Stomach (tissue), 9 donors: Measurements from ENCODE around the gene ROCK2. TPM values are rescaled to one million over a fixed set of nuclear protein-coding genes. Genes with fewer than 3 reads are reported as not detected.

ENCODE experiments used
- DNase-seq, 2 donors: peaks; one replicate each; pipeline versions ENCODE4 v3.0.0 to v3.0.0-alpha.2; 2013 to 2019
- H3K27ac ChIP-seq, 5 donors: fragments of 200-600 bp in 4 of 5; sonication (generic) in 4 of 5; one replicate each; pipeline ENCODE4 v1.5.1; 2013 to 2019; ENCODE audit warnings: mild to moderate bottlenecking in 1 of 5, moderate library complexity in 1 of 5
- H3K27me3 ChIP-seq, 3 donors: fragments of 200-600 bp; sonication (generic); one replicate each; pipeline ENCODE4 v1.5.1; 2017 to 2019; ENCODE audit warnings: mixed run types in 1 of 3
- H3K36me3 ChIP-seq, 4 donors: fragments of 200-600 bp; sonication (generic); 1 replicate in 3 of 4; 2 replicates in 1 of 4; pipeline ENCODE4 v1.5.1; 2016 to 2019
- H3K4me1 ChIP-seq, 4 donors: fragments of 200-600 bp; sonication (generic); one replicate each; pipeline ENCODE4 v1.5.1; 2016 to 2019
- H3K4me3 ChIP-seq, 4 donors: fragments of 200-600 bp; sonication (generic) in 3 of 4; one replicate each; pipeline ENCODE4 v1.5.1; 2016 to 2019; ENCODE audit warnings: mild to moderate bottlenecking in 1 of 4
- H3K9me3 ChIP-seq, 4 donors: fragments of 200-600 bp; sonication (generic); one replicate each; pipeline ENCODE4 v1.5.1; 2016 to 2019
- CTCF ChIP-seq, 7 experiments: fragments of 450-650 bp in 4 of 7; fragments of 200-600 bp in 3 of 7; sonication (generic) in 3 of 7; IDR thresholded peaks; one replicate each; pipeline ENCODE4 v1.5.1; 2016 to 2019; ENCODE audit warnings: antibody characterized with exemption in 7 of 7, control low read depth in 2 of 7, mild to moderate bottlenecking in 1 of 7
- EP300 ChIP-seq: sonication (generic); formaldehyde crosslinking; IDR thresholded peaks from one replicate; pipeline ENCODE4 v1.6.1; 2017; ENCODE audit warnings: antibody characterized with exemption
- POLR2A ChIP-seq, 4 donors: fragments of 450-650 bp; IDR thresholded peaks; one replicate each; pipeline ENCODE4 v1.6.1; 2016; ENCODE audit warnings: antibody characterized with exemption in 4 of 4, control low read depth in 2 of 4, mild to moderate bottlenecking in 1 of 4, moderate library complexity in 1 of 4
- POLR2AphosphoS5 ChIP-seq, 3 donors: sonication (generic); formaldehyde crosslinking; IDR thresholded peaks; one replicate each; pipeline ENCODE4 v1.6.1; 2016; ENCODE audit warnings: antibody characterized with exemption in 3 of 3
- WGBS, 5 donors: extraction: QIAGEN DNeasy Blood & Tissue Kit in 3 of 5; methylation state at CpG; one replicate each; pipeline versions ENCODE4 v1.1.5 to v1.1.7; 2013 to 2018; 5-methylcytosine and 5-hydroxymethylcytosine counted together
- intact Hi-C: fragments of 100-400 bp; cut with DNase I; formaldehyde crosslinking; loops from one replicate; pipeline ENCODE4 v1.15.1; 2023; ENCODE audit warnings: low total_unique reads
- polyA plus RNA-seq, 3 donors: library from polyadenylated mRNA; stranded (reverse); fragments of 200-250 nt; gene quantifications; one replicate each; pipeline ENCODE4 v1.2.3, GENCODE V29; 2013
- total RNA-seq, 5 donors: library from RNA; depleted of rRNA; stranded (reverse); fragments of >200 nt; gene quantifications; one replicate each; pipeline versions ENCODE4 v1.1.0 to v1.2.3, GENCODE V29; 2014 to 2016
- donor health status: healthy with polysubstance abuse.
- donor health status: Bipolar disorder and iron deficiency.
- donor health status: healthy.

The ROCK2 gene
- total and polyA plus RNA-seq, 8 donors, result 5.6 to 113 (median 35.9) TPM

- Histone ChIP-seq H3K27me3 (no peaks in the 10 kb centered on the region), H3K4me3 (no peak overlapping the region), H3K27ac (peak overlapping the region; percentile 22 to 80 (median 74)), H3K9me3 (no peaks in the 10 kb centered on the region), H3K36me3 (no peaks in the 10 kb centered on the region), H3K4me1 (peaks cover 44 to 73% (median 56%) of the 10 kb centered on the region in 4 donors)
- peak; percentile 77 to 89 for DNase-seq
- WGBS, 5 donors, result 31 to 50% (median 46%) methylated on average over 17 to 18 of the region's 18 CpGs
- TF ChIP-seq POLR2A (IDR thresholded peaks at IDR 0.05) (no peak), EP300 (no peak), CTCF (IDR thresholded peaks at IDR 0.05) (no peak), POLR2AphosphoS5 (IDR thresholded peaks at IDR 0.05) (peak in 1 of 3 donors; percentile 28)
- intact Hi-C loops, result no loop called here
Measured at GRCh38 chr2:11389551-11390398, 45.3 kb upstream of the ROCK2 start.

- H3K27me3 ChIP-seq, result no peaks in the 10 kb centered on the region
- no peak for DNase-seq
- WGBS, 5 donors, result 45 to 69% (median 51%) methylated on average over 6 of the region's 6 CpGs
- no peak overlapping the region for H3K4me3 ChIP-seq
- no peaks in the 10 kb centered on the region for H3K36me3 ChIP-seq
- no peak for TF ChIP-seq EP300
- no peak for TF ChIP-seq CTCF (IDR thresholded peaks at IDR 0.05)
- TF ChIP-seq POLR2A (IDR thresholded peaks at IDR 0.05), result no peak
- no peak for TF ChIP-seq POLR2AphosphoS5 (IDR thresholded peaks at IDR 0.05)
- intact Hi-C loops, result no loop called here
- peaks cover 44 to 73% (median 54%) of the 10 kb centered on the region in 4 donors for H3K4me1 ChIP-seq
- H3K9me3 ChIP-seq, result no peaks in the 10 kb centered on the region
- H3K27ac ChIP-seq, result peak overlapping the region; percentile 69 to 80 (median 74)
Measured at GRCh38 chr2:11389052-11389420, 44.6 kb upstream of the ROCK2 start.

- H3K4me1 ChIP-seq, result peaks cover 44 to 73% (median 52%) of the 10 kb centered on the region in 4 donors
- no peaks in the 10 kb centered on the region for H3K36me3 ChIP-seq
- H3K27me3 ChIP-seq, result no peaks in the 10 kb centered on the region
- 29 to 46% (median 36%) methylated on average over 8 of the region's 8 CpGs for WGBS, 5 donors
- H3K27ac ChIP-seq, result peak overlapping the region; percentile 69 to 80 (median 74)
- no peak for TF ChIP-seq POLR2A (IDR thresholded peaks at IDR 0.05)
- no peak for TF ChIP-seq EP300
- no peak for DNase-seq
- H3K4me3 ChIP-seq, result peak overlapping the region in 2 of 4 donors; percentile 14 to 23
- intact Hi-C loops, result no loop called here
- H3K9me3 ChIP-seq, result no peaks in the 10 kb centered on the region
Measured at GRCh38 chr2:11388262-11389051, 44.0 kb upstream of the ROCK2 start.

GRCh38 chr2:11387843-11388242 is 43.4 kb upstream of the ROCK2 start:
- peaks cover 44 to 67% (median 51%) of the 10 kb centered on the region in 4 donors for H3K4me1 ChIP-seq
- peak overlapping the region in 4 of 5 donors; percentile 72 to 80 (median 76) for H3K27ac ChIP-seq
- WGBS, 5 donors, result 29 to 50% (median 36%) methylated on average over 8 of the region's 8 CpGs
- peak overlapping the region in 1 of 4 donors; percentile 23 for H3K4me3 ChIP-seq
- peak in 2 of 3 donors; percentile 36 to 41 for TF ChIP-seq POLR2AphosphoS5 (IDR thresholded peaks at IDR 0.05)
- no peak for TF ChIP-seq EP300
- TF ChIP-seq POLR2A (IDR thresholded peaks at IDR 0.05), result no peak
- no peak for TF ChIP-seq CTCF (IDR thresholded peaks at IDR 0.05)
- H3K27me3 ChIP-seq, result no peaks in the 10 kb centered on the region
- H3K9me3 ChIP-seq, result no peaks in the 10 kb centered on the region
- no peaks in the 10 kb centered on the region for H3K36me3 ChIP-seq
- DNase-seq, result peak; percentile 80 to 90
- intact Hi-C loops, result no loop called here
